ENCODE results near the gene ETNPPL. TPM values are rescaled to one million over a fixed set of nuclear protein-coding genes. Genes with fewer than 3 reads are reported as not detected.

ETNPPL gene
- total and polyA plus RNA-seq, 2 donors (not counting 3 experiments of a cell fraction or from before 2014, with no cell fraction given), result not detected

DNA sequence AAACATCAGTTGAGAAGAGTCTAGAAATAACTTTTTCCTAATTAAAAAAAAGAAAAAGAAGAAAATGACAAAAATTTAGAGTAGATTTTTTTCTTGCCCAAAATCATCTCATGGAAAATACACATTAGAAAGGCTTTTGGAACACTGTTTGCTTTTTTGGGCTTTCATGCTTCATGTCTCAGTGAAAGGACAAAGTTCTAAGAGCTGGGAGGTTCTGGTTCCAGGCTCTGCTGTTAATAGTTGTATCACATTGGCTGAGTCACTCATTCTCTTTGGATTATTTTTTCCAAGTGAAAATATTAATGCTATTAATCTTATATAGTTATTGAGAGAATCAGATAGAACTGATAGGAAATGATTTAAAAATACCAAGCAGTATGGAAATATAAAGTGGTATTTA, 32.9 kb upstream of the ETNPPL start:
- Histone ChIP-seq H3K9ac (replicated peaks; ENCODE audit: extremely low read depth, insufficient read depth, low read length) (no peak overlapping the region), H3K4me1 (ENCODE audit: control insufficient read depth, extremely low read depth, insufficient read depth, low read length) (peaks cover 6% of the 10 kb centered on the region), H3K4me3 (replicated peaks in 1 of 3; ENCODE audit: insufficient read depth in 1 of 3, low read depth in 1 of 3, low read length in 3 of 3) (no peak overlapping the region), H3K4me2 (ENCODE audit: insufficient read depth, low read length) (no peak overlapping the region), H3K9me1 (replicated peaks; ENCODE audit: control insufficient read depth, extremely low read depth, insufficient read depth, low read length) (no peaks in the 10 kb centered on the region), H3K27ac (ENCODE audit: insufficient read depth, low read depth, low read length) (no peak overlapping the region), H3K27me3 (ENCODE audit: control insufficient read depth in 2 of 2, insufficient read depth in 2 of 2, low read length in 2 of 2) (no peaks in the 10 kb centered on the region), H3K79me2 (ENCODE audit: control insufficient read depth, insufficient read depth, low read length) (no peaks in the 10 kb centered on the region), H3K36me3 (ENCODE audit: control insufficient read depth in 2 of 2, extremely low read depth in 1 of 2, insufficient read depth in 2 of 2, low read length in 2 of 2) (no peaks in the 10 kb centered on the region), H4K20me1 (replicated peaks; ENCODE audit: control insufficient read depth, extremely low read depth, insufficient read depth, low read length) (no peaks in the 10 kb centered on the region), H2AFZ (ENCODE audit: low read depth, low read length) (no peak overlapping the region), H3K9me3 (replicated peaks; ENCODE audit: control insufficient read depth, insufficient read depth, low read length) (no peaks in the 10 kb centered on the region)
- DNase-seq (ENCODE audit: low read depth, low spot score), result no peak
- dilution Hi-C loops (cut with MboI; ENCODE audit: extremely low pct_ligation_motif_present, low sequenced_read_pairs), result no loop called here
- TF ChIP-seq CTCF (IDR thresholded peaks at IDR 0.05; ENCODE audit: extremely low read depth in 1 of 2, insufficient read depth in 1 of 2, low read depth in 1 of 2, low read length in 2 of 2), result no peak
- no peak for TF ChIP-seq FOS (IDR thresholded peaks at IDR 0.05; ENCODE audit: borderline replicate concordance, insufficient read depth, low read length)
- TF ChIP-seq GATA2 (IDR thresholded peaks at IDR 0.05; ENCODE audit: insufficient read depth, insufficient read length, low read depth, low read length), result no peak
- TF ChIP-seq JUN (IDR thresholded peaks at IDR 0.05; ENCODE audit: borderline replicate concordance, insufficient read depth, insufficient read length, low read depth), result no peak
- no peak for TF ChIP-seq EZH2 (IDR thresholded peaks at IDR 0.05; ENCODE audit: borderline replicate concordance, low read depth, low read length, severe bottlenecking)
- TF ChIP-seq MYC (IDR thresholded peaks at IDR 0.05; ENCODE audit: low read depth, low read length), result no peak
- TF ChIP-seq POLR2A (IDR thresholded peaks at IDR 0.05; ENCODE audit: low read depth, low read length), result no peak
- TF ChIP-seq, protein P1, sequence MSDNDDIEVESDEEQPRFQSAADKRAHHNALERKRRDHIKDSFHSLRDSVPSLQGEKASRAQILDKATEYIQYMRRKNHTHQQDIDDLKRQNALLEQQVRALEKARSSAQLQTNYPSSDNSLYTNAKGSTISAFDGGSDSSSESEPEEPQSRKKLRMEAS (IDR thresholded peaks at IDR 0.05; ENCODE audit: insufficient read depth, insufficient read length), result no peak
- TF ChIP-seq POLR2AphosphoS5 (IDR thresholded peaks at IDR 0.05; ENCODE audit: insufficient read depth, low read depth, low read length), result no peak
- BruUV-seq (replicated peaks), result no TSS peak
- ChIA-PET CTCF (interaction anchor here (1.0 kb wide), 1 partner anchor 30 kb away, joined by 3 read pairs; no protein-coding TSS in a partner anchor), POLR2A (no interaction called here)
- no peak for FAIRE-seq
- intact Hi-C loops (cut with micrococcal nuclease), result loop anchor here (1.0 kb wide), 1 partner anchor 32 kb away; no protein-coding TSS in a partner anchor

Measured in endothelial cell of umbilical vein (primary cell).